Measurements from ENCODE around the gene EPS8.

EPS8 gene

DNA sequence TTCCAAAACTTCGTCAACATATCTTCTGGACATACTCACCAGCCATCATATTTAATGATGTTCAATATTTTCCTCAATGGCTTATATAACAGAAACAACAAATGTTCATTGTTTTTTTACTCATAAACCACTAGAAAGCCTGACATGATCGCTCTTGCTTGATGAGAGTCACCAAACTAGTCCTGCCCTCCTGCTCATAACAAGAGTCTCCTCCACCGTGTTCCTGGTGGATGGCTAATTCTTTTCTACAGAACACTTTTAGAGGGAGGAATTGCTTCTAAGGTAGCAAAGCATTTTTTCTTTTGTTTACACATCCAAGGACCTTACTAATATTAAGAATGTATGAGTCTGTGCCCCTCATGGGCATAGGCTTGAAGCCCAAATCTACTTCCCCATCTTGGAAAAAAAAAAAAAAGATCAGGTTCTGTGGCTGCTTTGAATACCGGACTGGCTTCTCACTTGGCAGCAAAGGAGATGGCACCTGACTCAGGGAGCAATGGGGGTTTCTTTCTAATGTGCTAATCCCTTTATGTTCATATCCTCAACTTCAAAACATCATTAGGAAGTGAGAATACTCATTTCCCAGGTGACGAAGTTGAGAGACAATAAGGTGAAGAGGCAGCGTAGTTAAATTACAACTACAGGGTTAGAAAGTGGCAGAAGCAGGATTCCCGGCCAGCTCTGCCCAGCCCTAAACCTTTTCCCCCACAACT is 188.8 kb downstream of the EPS8 start:
- TF ChIP-seq, protein P1, sequence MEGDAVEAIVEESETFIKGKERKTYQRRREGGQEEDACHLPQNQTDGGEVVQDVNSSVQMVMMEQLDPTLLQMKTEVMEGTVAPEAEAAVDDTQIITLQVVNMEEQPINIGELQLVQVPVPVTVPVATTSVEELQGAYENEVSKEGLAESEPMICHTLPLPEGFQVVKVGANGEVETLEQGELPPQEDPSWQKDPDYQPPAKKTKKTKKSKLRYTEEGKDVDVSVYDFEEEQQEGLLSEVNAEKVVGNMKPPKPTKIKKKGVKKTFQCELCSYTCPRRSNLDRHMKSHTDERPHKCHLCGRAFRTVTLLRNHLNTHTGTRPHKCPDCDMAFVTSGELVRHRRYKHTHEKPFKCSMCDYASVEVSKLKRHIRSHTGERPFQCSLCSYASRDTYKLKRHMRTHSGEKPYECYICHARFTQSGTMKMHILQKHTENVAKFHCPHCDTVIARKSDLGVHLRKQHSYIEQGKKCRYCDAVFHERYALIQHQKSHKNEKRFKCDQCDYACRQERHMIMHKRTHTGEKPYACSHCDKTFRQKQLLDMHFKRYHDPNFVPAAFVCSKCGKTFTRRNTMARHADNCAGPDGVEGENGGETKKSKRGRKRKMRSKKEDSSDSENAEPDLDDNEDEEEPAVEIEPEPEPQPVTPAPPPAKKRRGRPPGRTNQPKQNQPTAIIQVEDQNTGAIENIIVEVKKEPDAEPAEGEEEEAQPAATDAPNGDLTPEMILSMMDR (IDR thresholded peaks at IDR 0.05; ENCODE audit: low read depth, low read length), result no peak
- no peak for DNase-seq (ENCODE audit: extremely low read depth, low read depth)

DNA sequence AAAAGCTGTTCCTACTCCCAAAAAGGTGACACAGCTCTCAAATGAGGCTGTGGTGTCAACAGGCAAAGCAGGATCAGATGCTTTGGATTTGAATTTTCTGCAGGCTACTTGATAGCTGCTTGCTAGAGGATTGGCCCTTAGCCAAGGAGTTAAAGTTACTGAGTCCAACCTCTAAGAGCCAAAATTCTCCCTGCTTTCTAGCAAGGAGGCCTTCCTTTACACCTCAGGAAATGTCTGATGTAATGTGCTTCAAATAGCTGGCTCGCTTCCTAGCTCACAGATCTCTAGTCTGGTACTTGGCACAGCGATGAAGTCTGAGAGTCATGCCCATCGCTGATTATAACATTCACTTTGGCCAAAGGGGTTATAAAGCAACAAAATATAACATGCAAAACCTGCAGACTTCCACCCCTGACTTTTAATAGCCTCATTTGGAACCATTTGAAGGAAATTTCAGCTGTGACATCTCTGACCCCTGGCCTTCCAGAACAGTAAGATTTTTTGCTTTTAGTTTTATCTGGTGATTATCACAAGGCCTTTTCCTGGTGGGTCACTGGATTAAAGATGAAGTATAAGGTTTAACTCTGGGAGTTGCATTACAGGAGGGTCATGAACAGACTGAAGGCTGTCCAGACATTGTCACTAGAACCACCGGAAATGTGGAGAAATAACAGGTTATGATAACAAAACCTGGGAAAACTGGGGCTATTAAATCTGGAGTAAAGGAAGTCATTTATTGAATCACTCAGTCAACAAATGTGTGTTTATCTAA is 189.7 kb downstream of the EPS8 start:
- DNase-seq (ENCODE audit: extremely low read depth, low read depth), result peak; percentile 88
- TF ChIP-seq, protein P1 (IDR thresholded peaks at IDR 0.05; ENCODE audit: low read depth, low read length), result no peak

DNA sequence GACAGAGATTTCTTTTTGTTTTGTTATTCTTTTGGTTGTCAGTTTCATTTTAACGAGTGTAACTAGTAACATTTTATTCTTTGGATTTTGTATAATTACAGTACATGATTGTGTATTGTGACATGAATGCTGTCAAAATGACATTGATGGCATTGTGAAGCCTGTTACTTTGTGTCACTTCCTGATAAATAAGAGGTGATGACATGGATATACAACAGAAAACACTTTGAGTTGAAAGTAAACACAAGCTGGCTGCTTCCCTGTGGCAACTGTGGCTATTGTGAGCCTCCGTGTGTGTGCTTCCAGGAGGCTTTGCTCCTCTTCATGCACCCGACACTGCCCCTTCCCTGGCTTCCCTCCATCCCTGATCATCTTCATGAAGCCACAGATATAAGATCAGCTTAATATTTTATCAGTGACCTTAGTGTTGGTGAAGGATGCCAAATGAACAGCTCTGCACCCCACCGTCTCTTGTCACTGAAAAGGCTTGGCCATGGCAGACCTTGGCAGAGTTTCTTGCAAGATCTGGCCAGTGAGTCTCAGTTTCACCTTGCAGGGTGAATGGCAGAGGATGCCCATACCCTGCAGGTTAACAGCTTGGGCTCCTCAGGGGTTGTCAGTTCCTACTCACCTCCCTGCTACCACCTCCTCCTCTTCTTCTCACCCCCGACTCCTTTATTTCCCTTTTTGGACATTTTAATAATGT is 191.9 kb downstream of the EPS8 start:
- TF ChIP-seq, protein P1 (IDR thresholded peaks at IDR 0.05; ENCODE audit: low read depth, low read length), result no peak
- no peak for DNase-seq (ENCODE audit: extremely low read depth, low read depth)

DNA sequence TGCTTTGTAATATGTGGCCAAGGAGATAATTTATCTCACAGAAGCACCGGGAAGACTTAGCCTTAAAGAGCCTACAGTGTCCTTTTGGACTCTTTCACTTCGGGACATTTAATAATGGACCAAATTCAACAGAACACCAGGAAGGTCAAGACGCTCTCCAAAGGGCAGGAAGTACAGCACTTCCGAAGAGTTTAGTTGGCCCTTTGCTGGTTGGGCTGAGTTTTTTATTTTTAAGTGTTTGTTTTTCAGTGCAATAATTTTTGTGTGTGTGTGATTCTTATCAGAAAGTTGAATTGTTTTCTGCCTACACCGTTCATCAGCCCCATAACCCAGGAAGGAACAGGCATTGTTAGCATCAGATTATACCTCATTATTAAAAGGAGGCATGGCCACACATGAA is 193.0 kb downstream of the EPS8 start:
- DNase-seq (ENCODE audit: extremely low read depth, low read depth), result no peak
- TF ChIP-seq, protein P1 (IDR thresholded peaks at IDR 0.05; ENCODE audit: low read depth, low read length), result no peak

DNA sequence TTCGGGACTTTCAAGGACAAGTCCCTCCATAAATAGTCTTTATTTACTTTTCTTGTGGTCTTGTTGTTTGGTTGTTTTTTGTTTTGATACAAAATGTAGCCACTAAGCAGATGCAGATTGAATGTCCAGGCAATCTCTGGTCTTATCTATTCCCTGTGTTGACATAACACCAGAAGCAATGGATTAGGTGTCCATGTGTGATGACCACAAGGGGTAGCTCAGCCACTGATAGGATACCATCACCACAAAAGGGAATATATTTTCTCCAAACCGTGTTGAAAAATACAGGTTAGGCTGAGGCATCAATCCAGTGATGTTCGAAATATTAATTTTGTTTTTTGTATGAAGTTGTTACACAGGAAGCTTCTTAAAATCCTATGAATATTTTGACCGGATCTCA is 196.3 kb downstream of the EPS8 start:
- TF ChIP-seq, protein P1 (IDR thresholded peaks at IDR 0.05; ENCODE audit: low read depth, low read length), result peak; percentile 9
- no peak for DNase-seq (ENCODE audit: extremely low read depth, low read depth)

DNA sequence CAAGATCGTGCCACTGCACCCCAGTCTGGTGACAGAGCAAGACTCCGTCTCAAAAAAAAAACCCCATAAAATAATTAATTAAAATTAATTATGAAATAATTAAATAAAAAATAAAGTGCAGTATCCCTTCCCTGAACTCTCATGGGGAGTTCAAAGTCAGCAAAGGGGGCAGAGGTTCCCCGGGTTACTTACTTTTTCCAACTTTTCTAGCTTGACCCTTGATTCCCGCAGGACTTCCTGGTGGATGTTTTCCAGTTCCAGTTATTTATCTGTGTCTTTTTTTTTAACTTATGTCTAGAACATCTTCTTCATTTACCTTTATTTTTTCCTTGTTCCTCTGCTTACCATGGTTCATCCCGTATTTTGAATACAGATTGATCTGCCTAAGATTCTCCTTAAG is 197.4 kb downstream of the EPS8 start:
- TF ChIP-seq, protein P1 (IDR thresholded peaks at IDR 0.05; ENCODE audit: low read depth, low read length), result no peak

More for the DNA sequence above, 197.4 kb downstream of the EPS8 start:
- no peak for DNase-seq (ENCODE audit: extremely low read depth, low read depth)
